Brain microvascular endothelial cell (primary cell): ENCODE measurements around the gene ISOC2.

Experiments
- DNase-seq: peaks from one replicate; pipeline ENCODE4 v3.0.0-alpha.2; 2020
- H3K27ac ChIP-seq: fragments of 250-450 bp; sonication (Bioruptor Pico); 2 replicates; pipeline ENCODE4 v1.5.1; 2020; ENCODE audit warnings: mild to moderate bottlenecking, moderate library complexity
- H3K27me3 ChIP-seq: fragments of 250-450 bp; sonication (Bioruptor Pico); replicated peaks from 2 replicates; pipeline ENCODE4 v1.5.1; 2020; ENCODE audit warnings: mild to moderate bottlenecking
- H3K36me3 ChIP-seq: fragments of 250-450 bp; sonication (Bioruptor Pico); replicated peaks from 2 replicates; pipeline ENCODE4 v1.5.1; 2020; ENCODE audit warnings: mild to moderate bottlenecking
- H3K4me3 ChIP-seq: 2 replicates; pipeline ENCODE4 v1.5.1; 2011; ENCODE audit warnings: low read depth, mild to moderate bottlenecking, control low read depth, low read length, moderate library complexity
- in situ Hi-C: cut with HindIII; loops from 2 replicates; pipeline ENCODE4 v1.10.0; 2017; ENCODE audit warnings: low sequenced_read_pairs, low pct_ligation_motif_present
- TF ChIP-seq, protein P1 (sequence below): IDR thresholded peaks from 2 replicates; pipeline ENCODE4 v1.5.1; 2011; ENCODE audit warnings: low read depth, mild to moderate bottlenecking, moderate library complexity, low read length, control low read depth, inconsistent platforms; ENCODE audit errors: missing control alignments

Gene ISOC2

DNA sequence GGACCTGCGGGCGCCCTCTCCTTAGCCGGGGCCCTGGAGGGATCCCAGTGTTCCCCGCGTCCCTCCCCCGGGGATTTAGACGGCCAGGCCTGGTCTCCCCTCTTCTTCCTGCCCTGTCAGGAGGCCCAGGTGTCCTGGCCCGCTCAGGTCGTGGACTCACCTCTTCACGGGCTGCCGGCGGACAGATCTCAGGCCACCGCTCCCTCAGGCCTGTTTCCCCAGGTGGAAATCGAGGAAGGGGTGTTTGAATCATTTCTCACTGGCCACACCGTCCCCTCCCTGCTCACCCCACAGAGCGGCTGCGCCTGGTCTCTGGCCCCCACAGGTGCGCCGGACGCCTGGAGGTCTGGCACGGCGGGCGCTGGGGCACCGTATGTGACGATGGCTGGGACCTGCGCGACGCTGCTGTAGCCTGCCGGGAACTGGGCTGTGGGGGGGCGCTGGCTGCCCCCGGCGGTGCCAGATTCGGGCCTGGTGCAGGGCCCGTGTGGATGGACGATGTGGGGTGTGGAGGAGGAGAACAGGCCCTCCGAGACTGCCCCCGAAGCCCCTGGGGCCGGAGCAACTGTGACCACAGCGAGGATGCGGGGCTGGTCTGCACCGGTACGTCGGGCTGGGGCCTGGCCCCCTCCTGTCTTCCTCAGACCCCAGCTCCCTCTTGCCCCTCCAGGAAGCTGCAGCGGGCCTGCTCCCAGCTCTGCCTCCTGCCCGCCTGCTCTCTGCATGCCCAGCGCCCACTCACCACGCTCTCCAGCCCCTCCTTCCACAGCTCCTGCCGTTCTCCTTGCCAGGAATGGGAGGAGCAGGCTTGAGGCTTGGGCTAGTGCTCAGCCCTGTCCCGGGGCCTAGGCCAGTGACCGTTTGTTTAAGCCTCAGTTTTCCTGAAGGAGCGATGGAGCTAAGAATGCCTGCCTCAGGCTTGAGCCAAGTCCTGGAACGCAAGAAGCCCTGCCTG lies 29.3 kb upstream of the ISOC2 start:
- TF ChIP-seq, protein P1, sequence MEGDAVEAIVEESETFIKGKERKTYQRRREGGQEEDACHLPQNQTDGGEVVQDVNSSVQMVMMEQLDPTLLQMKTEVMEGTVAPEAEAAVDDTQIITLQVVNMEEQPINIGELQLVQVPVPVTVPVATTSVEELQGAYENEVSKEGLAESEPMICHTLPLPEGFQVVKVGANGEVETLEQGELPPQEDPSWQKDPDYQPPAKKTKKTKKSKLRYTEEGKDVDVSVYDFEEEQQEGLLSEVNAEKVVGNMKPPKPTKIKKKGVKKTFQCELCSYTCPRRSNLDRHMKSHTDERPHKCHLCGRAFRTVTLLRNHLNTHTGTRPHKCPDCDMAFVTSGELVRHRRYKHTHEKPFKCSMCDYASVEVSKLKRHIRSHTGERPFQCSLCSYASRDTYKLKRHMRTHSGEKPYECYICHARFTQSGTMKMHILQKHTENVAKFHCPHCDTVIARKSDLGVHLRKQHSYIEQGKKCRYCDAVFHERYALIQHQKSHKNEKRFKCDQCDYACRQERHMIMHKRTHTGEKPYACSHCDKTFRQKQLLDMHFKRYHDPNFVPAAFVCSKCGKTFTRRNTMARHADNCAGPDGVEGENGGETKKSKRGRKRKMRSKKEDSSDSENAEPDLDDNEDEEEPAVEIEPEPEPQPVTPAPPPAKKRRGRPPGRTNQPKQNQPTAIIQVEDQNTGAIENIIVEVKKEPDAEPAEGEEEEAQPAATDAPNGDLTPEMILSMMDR, result no peak
- H3K4me3 ChIP-seq, result no peak overlapping the region
- in situ Hi-C loops, result no loop called here
- no peak for DNase-seq
- H3K36me3 ChIP-seq, result no peaks in the 10 kb centered on the region
- H3K27me3 ChIP-seq, result no peaks in the 10 kb centered on the region
- H3K27ac ChIP-seq, result no peak overlapping the region

DNA sequence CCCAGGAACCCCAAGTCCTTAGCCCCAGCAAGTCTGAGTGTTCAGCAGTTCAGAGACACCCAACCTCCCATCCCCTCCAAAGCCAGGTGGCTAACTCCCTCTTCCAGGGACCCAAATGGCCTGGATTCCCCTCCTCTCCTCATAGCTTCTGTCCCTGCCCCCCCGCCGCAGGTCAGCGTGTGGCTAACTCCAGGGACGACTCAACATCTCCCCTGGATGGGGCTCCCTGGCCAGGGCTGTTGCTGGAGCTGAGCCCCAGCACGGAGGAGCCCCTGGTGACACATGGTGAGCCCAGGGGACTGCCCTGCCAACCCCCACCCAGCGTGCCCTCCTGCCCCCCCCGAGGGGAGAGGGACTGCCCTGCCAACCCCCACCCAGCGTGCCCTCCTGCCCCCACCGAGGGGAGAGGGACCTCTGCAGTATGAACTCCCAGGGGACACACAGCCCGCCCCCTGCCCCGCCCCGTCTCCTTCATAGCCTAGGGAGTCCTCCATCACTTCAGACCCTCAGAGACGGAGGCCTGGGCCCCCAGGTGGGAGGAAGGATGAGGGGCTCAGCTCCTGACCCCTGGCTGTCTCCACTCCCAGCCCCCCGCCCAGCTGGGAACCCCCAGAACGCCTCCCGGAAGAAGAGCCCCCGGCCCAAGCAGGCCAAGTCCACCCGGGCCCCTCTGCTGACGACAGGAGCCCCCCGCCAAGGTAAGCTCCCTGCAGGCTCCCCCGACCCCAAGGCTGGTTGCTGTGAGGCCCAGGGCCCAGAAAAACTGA lies 28.5 kb upstream of the ISOC2 start:
- H3K27me3 ChIP-seq, result no peaks in the 10 kb centered on the region
- H3K4me3 ChIP-seq, result no peak overlapping the region
- no peaks in the 10 kb centered on the region for H3K36me3 ChIP-seq
- in situ Hi-C loops, result no loop called here
- no peak overlapping the region for H3K27ac ChIP-seq
- DNase-seq, result no peak
- TF ChIP-seq, protein P1, result no peak

DNA sequence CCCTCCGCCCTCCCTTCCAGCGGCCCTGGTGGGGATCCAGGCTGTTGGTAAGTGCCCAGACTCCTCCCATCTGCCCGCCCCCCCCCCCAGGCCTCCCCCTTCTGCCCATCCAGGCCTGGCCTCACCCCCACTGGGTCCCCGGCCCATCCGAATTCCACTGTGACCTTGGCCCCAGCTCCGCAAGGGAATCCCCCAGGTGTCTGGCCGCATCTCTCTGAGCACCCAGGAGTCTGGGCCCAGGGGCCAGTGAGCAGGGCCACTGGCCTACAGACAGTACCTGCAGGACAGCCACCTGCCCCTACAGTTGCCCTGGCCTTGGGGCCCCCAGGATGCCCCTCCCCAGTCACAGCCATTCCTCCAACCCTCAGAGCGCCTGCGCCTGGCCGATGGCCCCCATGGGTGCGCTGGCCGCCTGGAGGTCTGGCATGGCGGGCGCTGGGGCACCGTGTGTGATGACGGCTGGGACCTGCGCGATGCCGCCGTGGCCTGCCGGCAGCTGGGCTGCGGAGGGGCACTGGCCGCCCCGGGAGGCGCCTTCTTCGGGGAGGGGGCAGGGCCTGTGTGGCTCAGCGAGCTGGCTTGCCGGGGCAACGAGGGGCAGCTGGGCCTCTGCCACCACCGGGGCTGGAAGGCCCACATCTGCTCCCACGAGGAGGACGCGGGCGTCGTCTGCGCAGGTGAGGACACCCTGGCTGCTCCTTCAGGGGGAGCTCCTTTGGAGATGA lies 27.7 kb upstream of the ISOC2 start:
- Histone ChIP-seq H3K36me3 (no peaks in the 10 kb centered on the region), H3K27me3 (no peaks in the 10 kb centered on the region), H3K27ac (no peak overlapping the region), H3K4me3 (no peak overlapping the region)
- no peak for DNase-seq
- TF ChIP-seq, protein P1, result no peak
- in situ Hi-C loops, result no loop called here

DNA sequence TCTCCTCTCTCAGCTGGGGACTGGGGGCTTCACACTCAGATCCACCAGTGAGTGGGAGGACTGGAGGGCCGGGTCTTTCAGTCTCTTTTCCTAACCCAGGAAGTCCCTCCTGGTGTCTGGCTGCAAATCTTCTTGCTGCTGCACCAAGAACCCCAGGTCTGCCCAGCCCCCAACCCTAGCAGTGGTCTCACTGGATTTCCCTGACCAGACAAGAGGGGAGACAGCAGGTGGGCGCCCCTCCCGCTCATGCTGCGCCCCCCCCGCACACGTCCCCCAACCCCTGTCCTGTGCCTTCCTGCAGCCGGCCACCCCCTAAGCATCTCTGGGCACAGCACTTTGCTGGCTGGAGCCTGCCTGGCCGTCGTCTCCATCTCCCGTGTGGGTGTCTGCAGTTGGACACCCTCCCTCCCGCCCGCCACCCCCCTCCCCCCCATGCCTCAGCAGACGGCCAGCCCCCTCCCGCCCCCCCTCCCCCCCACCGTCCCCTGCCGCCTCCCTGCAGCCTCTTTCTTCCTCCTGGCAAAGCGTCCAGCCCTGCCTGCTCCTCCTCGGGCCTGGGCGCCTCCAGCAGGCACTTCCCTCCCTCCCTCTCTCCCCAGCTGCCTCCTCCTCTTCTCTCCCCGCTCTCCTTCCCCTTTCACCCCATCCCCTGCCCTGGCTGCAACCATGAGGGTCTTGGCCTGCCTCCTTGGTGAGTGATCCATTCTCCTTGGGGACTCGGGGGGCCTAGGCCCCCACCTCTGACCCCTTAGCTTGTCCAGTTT lies 26.7 kb upstream of the ISOC2 start, which contains the start of gene SSC5D:
TSS of gene SSC5D (plus strand) at position 513 of the 764 bp plus-strand sequence. CDS start at position 667, 154 bp downstream.
- H3K27ac ChIP-seq, result peak within 1 kb of the TSS; percentile 84
- H3K4me3 ChIP-seq, result peak within 1 kb of the TSS; percentile 32
- H3K27me3 ChIP-seq, result no peaks in the 10 kb centered on the region
- H3K36me3 ChIP-seq, result peaks cover under 1% of the 10 kb centered on the region
- TF ChIP-seq, protein P1, result no peak
- in situ Hi-C loops, result no loop called here
- DNase-seq, result no peak
